NCI-H82 (cell line): ENCODE measurements around the gene KDF1.
"Not testable (repeated sequence)": the region's sequence is repeated elsewhere in the genome, so short reads cannot be mapped to it uniquely, and the experiment has no call there.

ENCODE experiments used
- DNase-seq: peaks from one replicate; lab custom pipeline; 2025; lab: John Stamatoyannopoulos, UW

Gene KDF1

GRCh38 chr1:26956321-26956720 is 3.9 kb downstream of the KDF1 start:
- no peak for DNase-seq

- DNase-seq, result no peak
Observed at GRCh38 chr1:26953374-26953773, 6.9 kb downstream of the KDF1 start.

- no peak for DNase-seq
Observed at GRCh38 chr1:26951821-26952497, 8.3 kb downstream of the KDF1 start.

GRCh38 chr1:26951216-26951615 is 9.1 kb downstream of the KDF1 start:
- DNase-seq, result no peak

- DNase-seq, result no peak
Observed at GRCh38 chr1:26950602-26951001, 9.7 kb downstream of the KDF1 start.

GRCh38 chr1:26949926-26950319 is 10.3 kb downstream of the KDF1 start:
- no peak for DNase-seq

- DNase-seq, result no peak
Observed at GRCh38 chr1:26949266-26949925, 10.9 kb downstream of the KDF1 start.

- DNase-seq, result not testable (repeated sequence)
Observed at GRCh38 chr1:26948725-26949057, 11.6 kb downstream of the KDF1 start.

- no peak for DNase-seq
Observed at GRCh38 chr1:26946270-26946669, 14.0 kb downstream of the KDF1 start.

GRCh38 chr1:26945728-26946127 is 14.5 kb downstream of the KDF1 start:
- DNase-seq, result no peak

- DNase-seq, result no peak
Observed at GRCh38 chr1:26945138-26945537, 15.1 kb downstream of the KDF1 start.

GRCh38 chr1:26942656-26943055 is 17.6 kb downstream of the KDF1 start:
- DNase-seq, result no peak

- no peak for DNase-seq
Observed at GRCh38 chr1:26941311-26941710, 19.0 kb downstream of the KDF1 start.

- no peak for DNase-seq
Observed at GRCh38 chr1:26938659-26939025, 21.6 kb downstream of the KDF1 start.

GRCh38 chr1:26938004-26938658 is 22.1 kb downstream of the KDF1 start:
- no peak for DNase-seq

- DNase-seq, result no peak
Observed at GRCh38 chr1:26936823-26937222, 23.4 kb downstream of the KDF1 start.

- DNase-seq, result no peak
Observed at GRCh38 chr1:26932531-26932930, 27.7 kb downstream of the KDF1 start.

- no peak for DNase-seq
Observed at GRCh38 chr1:26923711-26924110, 36.6 kb downstream of the KDF1 start.

GRCh38 chr1:26922901-26923300 is 37.4 kb downstream of the KDF1 start:
- no peak for DNase-seq

- DNase-seq, result no peak
Observed at GRCh38 chr1:26922431-26922729, 37.9 kb downstream of the KDF1 start.

GRCh38 chr1:26921540-26922430 is 38.5 kb downstream of the KDF1 start, which contains the start of gene NUDC:
Gene NUDC (plus strand): TSS chr1:26921743. CDS start chr1:26921849, 106 bp downstream.
- peak; percentile 99 for DNase-seq

GRCh38 chr1:26921126-26921539 is 39.1 kb downstream of the KDF1 start:
- no peak for DNase-seq
